ENCODE data around the gene CPPED1. TPM values are rescaled to one million over a fixed set of nuclear protein-coding genes. Genes with fewer than 3 reads are reported as not detected.

The CPPED1 gene
- total RNA-seq, 2 donors from 2014 or later = 3.3 to 4.4 TPM

DNA sequence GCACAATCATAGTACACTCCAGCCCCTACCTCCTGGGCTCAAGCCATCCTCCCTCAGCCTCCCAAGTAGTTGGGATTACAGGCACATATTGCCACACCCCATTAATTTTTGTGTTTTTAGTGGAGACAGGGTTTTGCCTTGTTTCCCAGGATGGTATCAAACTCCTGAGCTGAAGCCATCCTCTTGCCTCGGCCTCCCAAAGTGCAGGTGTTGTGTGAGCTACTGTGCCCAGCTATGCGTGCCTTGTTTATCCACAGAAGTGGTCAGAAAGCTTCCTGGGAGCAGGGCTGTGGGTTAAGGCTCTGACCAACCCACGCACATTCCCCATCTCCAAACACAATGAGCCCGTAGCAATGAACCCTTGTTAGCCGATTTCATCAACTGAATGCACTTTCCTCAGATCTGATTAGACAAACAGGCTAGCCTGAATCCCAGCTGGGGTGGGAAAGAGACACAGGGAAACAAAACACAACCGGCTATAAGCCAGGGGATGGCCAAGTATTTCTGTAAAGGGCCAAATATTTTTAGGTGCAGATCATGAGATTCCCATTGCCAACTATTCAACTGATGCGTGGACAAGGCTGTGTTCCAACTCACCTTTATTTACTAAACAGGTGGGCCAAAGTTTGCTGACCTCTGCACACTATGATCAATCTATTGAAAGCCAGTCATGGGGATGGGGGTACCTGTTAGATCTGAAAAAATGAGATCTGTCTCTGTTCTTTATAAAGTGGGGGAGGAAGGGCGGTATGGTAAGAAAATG lies 193.6 kb downstream of the CPPED1 start:
- DNase-seq (no peak), ATAC-seq (no peak)
- WGBS, 2 donors = 42 to 49% methylated on average over 8 of the region's 8 CpGs
- Histone ChIP-seq H3K27ac (no peak overlapping the region), H3K4me3 (no peak overlapping the region), H3K9me3 (no peaks in the 10 kb centered on the region), H3K36me3 (replicated peaks in 1 of 2; ENCODE audit: insufficient read depth in 1 of 2, low read depth in 2 of 2) (no peaks in the 10 kb centered on the region), H3K27me3 (no peaks in the 10 kb centered on the region), H3K4me1 (peaks cover 4% of the 10 kb centered on the region)
- TF ChIP-seq POLR2A (IDR thresholded peaks at IDR 0.05) (no peak), CTCF (IDR thresholded peaks at IDR 0.05) (no peak)
- intact Hi-C loops (cut with DNase I) = no loop called here

Small RNA genes within 50 kb of the gene (microRNA-seq; reads per million reads assigned to microRNA genes)
- gene MIR4718 (ENCODE audit: borderline number of aligned reads in 2 of 2, borderline replicate concordance in 2 of 2) = 0 reads per million in 2 donors

Small RNA genes within 50 kb of the gene (small RNA-seq; reads per million reads assigned to genes)
- not detected for gene MIR4718
- gene RF00443 = not detected

Other genes with a start within 250 kb of the CPPED1 start
- 1 to 10 TPM; 1.8 to 4.6 TPM for gene SHISA9, start 97.7 kb upstream of the CPPED1 start, total RNA-seq